ENCODE measurements around the gene APBA2. TPM values are rescaled to one million over a fixed set of nuclear protein-coding genes. Genes with fewer than 3 reads are reported as not detected.

APBA2 gene
- total and polyA plus RNA-seq, 10 of the 15 experiments (the other 5 are each of a cell fraction or from before 2014, with no cell fraction given) = 0.06 to 0.26 (median 0.07) TPM; not detected in 7

DNA sequence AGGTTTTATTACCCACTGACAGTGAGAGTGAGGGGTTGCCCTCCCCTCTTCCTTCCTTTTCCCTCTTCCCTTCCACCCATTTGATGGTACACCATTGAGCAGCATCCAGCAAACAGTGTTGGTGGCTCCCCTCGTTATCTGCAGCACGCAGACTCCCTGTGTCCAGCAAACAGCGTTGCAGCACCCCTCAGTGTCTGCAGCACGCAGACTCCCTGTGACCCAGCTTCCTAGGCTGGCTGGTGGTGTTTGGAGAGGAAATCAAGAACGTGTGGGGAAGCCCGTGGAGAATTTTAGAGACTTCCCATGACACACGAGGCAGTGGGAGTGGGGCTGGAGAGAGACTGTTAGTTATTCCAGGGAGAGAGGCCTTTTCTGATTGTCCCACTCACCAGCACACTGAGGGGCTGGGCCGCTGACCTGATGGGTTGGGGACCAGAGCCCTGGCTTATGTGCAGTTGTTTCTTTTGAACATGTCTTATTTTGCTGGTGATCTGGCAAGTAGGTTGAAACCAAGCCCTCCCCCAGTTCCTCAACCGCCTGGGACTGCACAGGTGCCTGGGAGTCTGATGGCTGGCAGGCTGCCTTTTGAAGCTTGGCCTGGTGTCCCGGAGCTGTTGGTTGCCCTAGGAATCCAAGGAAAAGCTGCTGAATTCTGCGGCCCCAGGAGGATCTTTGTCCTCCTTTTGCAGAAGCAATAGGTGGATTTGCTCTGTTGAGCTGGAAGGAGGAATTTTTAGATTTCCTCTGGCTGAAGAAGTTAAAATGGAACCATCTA, 19.0 kb downstream of the APBA2 start:
- ChIA-PET SMC1A (ENCODE audit: uncharacterized antibody, unreplicated experiment) (no interaction called here), POLR2A (no interaction called here), CTCF (no interaction called here)

More for the DNA sequence above, 19.0 kb downstream of the APBA2 start:
- FAIRE-seq (no peak), ATAC-seq (no peak), DNase-seq (ENCODE audit: low read depth, low spot score) (no peak)
- no peak overlapping the region for H3K4me2 ChIP-seq (ENCODE audit: control insufficient read depth, insufficient read depth)
- no peak overlapping the region for H3K27ac ChIP-seq (ENCODE audit: control insufficient read depth, insufficient read depth)
- no peaks in the 10 kb centered on the region for H3K79me2 ChIP-seq (ENCODE audit: control insufficient read depth, insufficient read depth, low read length)
- H3K4me1 ChIP-seq (ENCODE audit: control insufficient read depth, insufficient read depth, low read length) = no peaks in the 10 kb centered on the region; the same call in 1 of the 2 replicates
- intact Hi-C loops (cut with micrococcal nuclease; ENCODE audit: unreplicated experiment) = no loop called here
- H3K9ac ChIP-seq (ENCODE audit: control insufficient read depth, insufficient read depth, low read length) = no peak overlapping the region
- in situ Hi-C loops (cut with MboI) = no loop called here
- H3K27me3 ChIP-seq (replicated peaks in 1 of 2; ENCODE audit: control insufficient read depth in 2 of 2, insufficient read depth in 2 of 2, low read length in 1 of 2) = no peaks in the 10 kb centered on the region; a peak in 1 of 4 replicates
- TF ChIP-seq NFIC (IDR thresholded peaks at IDR 0.05; ENCODE audit: low read depth, low read length) = no peak
- TF ChIP-seq, protein P1, sequence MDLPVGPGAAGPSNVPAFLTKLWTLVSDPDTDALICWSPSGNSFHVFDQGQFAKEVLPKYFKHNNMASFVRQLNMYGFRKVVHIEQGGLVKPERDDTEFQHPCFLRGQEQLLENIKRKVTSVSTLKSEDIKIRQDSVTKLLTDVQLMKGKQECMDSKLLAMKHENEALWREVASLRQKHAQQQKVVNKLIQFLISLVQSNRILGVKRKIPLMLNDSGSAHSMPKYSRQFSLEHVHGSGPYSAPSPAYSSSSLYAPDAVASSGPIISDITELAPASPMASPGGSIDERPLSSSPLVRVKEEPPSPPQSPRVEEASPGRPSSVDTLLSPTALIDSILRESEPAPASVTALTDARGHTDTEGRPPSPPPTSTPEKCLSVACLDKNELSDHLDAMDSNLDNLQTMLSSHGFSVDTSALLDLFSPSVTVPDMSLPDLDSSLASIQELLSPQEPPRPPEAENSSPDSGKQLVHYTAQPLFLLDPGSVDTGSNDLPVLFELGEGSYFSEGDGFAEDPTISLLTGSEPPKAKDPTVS (IDR thresholded peaks at IDR 0.05; ENCODE audit: low read depth, low read length) = no peak
- no peak for TF ChIP-seq CREB1 (IDR thresholded peaks at IDR 0.05; ENCODE audit: low read depth)
- TF ChIP-seq, protein P2, sequence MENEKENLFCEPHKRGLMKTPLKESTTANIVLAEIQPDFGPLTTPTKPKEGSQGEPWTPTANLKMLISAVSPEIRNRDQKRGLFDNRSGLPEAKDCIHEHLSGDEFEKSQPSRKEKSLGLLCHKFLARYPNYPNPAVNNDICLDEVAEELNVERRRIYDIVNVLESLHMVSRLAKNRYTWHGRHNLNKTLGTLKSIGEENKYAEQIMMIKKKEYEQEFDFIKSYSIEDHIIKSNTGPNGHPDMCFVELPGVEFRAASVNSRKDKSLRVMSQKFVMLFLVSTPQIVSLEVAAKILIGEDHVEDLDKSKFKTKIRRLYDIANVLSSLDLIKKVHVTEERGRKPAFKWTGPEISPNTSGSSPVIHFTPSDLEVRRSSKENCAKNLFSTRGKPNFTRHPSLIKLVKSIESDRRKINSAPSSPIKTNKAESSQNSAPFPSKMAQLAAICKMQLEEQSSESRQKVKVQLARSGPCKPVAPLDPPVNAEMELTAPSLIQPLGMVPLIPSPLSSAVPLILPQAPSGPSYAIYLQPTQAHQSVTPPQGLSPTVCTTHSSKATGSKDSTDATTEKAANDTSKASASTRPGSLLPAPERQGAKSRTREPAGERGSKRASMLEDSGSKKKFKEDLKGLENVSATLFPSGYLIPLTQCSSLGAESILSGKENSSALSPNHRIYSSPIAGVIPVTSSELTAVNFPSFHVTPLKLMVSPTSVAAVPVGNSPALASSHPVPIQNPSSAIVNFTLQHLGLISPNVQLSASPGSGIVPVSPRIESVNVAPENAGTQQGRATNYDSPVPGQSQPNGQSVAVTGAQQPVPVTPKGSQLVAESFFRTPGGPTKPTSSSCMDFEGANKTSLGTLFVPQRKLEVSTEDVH (IDR thresholded peaks at IDR 0.05; ENCODE audit: low read depth, partially characterized antibody) = no peak
- no peak for TF ChIP-seq NR2F1 (conservative IDR thresholded peaks at IDR 0.05)
- TF ChIP-seq, protein P3, sequence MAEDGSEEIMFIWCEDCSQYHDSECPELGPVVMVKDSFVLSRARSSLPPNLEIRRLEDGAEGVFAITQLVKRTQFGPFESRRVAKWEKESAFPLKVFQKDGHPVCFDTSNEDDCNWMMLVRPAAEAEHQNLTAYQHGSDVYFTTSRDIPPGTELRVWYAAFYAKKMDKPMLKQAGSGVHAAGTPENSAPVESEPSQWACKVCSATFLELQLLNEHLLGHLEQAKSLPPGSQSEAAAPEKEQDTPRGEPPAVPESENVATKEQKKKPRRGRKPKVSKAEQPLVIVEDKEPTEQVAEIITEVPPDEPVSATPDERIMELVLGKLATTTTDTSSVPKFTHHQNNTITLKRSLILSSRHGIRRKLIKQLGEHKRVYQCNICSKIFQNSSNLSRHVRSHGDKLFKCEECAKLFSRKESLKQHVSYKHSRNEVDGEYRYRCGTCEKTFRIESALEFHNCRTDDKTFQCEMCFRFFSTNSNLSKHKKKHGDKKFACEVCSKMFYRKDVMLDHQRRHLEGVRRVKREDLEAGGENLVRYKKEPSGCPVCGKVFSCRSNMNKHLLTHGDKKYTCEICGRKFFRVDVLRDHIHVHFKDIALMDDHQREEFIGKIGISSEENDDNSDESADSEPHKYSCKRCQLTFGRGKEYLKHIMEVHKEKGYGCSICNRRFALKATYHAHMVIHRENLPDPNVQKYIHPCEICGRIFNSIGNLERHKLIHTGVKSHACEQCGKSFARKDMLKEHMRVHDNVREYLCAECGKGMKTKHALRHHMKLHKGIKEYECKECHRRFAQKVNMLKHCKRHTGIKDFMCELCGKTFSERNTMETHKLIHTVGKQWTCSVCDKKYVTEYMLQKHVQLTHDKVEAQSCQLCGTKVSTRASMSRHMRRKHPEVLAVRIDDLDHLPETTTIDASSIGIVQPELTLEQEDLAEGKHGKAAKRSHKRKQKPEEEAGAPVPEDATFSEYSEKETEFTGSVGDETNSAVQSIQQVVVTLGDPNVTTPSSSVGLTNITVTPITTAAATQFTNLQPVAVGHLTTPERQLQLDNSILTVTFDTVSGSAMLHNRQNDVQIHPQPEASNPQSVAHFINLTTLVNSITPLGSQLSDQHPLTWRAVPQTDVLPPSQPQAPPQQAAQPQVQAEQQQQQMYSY (CRISPR knock-in tag; IDR thresholded peaks at IDR 0.05) = no peak
- TF ChIP-seq CREM (IDR thresholded peaks at IDR 0.05; ENCODE audit: low read depth) = no peak
- TF ChIP-seq, protein P4, sequence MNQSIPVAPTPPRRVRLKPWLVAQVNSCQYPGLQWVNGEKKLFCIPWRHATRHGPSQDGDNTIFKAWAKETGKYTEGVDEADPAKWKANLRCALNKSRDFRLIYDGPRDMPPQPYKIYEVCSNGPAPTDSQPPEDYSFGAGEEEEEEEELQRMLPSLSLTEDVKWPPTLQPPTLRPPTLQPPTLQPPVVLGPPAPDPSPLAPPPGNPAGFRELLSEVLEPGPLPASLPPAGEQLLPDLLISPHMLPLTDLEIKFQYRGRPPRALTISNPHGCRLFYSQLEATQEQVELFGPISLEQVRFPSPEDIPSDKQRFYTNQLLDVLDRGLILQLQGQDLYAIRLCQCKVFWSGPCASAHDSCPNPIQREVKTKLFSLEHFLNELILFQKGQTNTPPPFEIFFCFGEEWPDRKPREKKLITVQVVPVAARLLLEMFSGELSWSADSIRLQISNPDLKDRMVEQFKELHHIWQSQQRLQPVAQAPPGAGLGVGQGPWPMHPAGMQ (IDR thresholded peaks at IDR 0.05; ENCODE audit: borderline replicate concordance) = no peak
- no peak for TF ChIP-seq ZNF274 (IDR thresholded peaks at IDR 0.05; ENCODE audit: insufficient read depth, insufficient read length)
- TF ChIP-seq NBN (IDR thresholded peaks at IDR 0.05) = no peak
- TF ChIP-seq RCOR1 (conservative IDR thresholded peaks at IDR 0.05; ENCODE audit: low read depth, low read length) = no peak
- no peak for TF ChIP-seq SPI1 (IDR thresholded peaks at IDR 0.05; ENCODE audit: borderline replicate concordance, insufficient read depth, low read depth, low read length)
- no peak for TF ChIP-seq MEF2A (IDR thresholded peaks at IDR 0.05; ENCODE audit: insufficient read depth, low read depth, low read length)
- TF ChIP-seq HDGF (IDR thresholded peaks at IDR 0.05) = no peak
- no peak for TF ChIP-seq FOXK2 (IDR thresholded peaks at IDR 0.05)
- no peaks in the 10 kb centered on the region for H3K36me3 ChIP-seq (ENCODE audit: control insufficient read depth in 2 of 2, insufficient read depth in 2 of 2, low read length in 1 of 2)
- 24% methylated on average over 11 of the region's 11 CpGs for WGBS (ENCODE audit: insufficient coverage, insufficient replicate concordance, low lambda C conversion rate, missing lambda C conversion rate)
- no peak overlapping the region for H3K4me3 ChIP-seq
- no peak overlapping the region for H2AFZ ChIP-seq (ENCODE audit: control insufficient read depth, low read depth, low read length)
- RAD21 ChIA-PET (ENCODE audit: unreplicated experiment) = no interaction called here
- H4K20me1 ChIP-seq (ENCODE audit: control insufficient read depth, insufficient read depth) = no peaks in the 10 kb centered on the region
- no TSS peak for BruUV-seq (replicated peaks)
- H3K9me3 ChIP-seq (replicated peaks; ENCODE audit: control insufficient read depth, insufficient read depth, low read length) = no peaks in the 10 kb centered on the region
